Hematopoietic multipotent progenitor cell treated with erythropoietin and hydrocortisone succinate and interleukin-3 and kit ligand, for 15 days (in vitro differentiated cells): ENCODE results near the gene PEAK1.
"Not testable (repeated sequence)": the region's sequence is repeated elsewhere in the genome, so short reads cannot be mapped to it uniquely, and the experiment has no call there.

Source experiments
- DNase-seq: peaks from one replicate; pipeline ENCODE4 v3.0.0-alpha.2; 2015; ENCODE audit warnings: low spot score

Gene PEAK1

DNA sequence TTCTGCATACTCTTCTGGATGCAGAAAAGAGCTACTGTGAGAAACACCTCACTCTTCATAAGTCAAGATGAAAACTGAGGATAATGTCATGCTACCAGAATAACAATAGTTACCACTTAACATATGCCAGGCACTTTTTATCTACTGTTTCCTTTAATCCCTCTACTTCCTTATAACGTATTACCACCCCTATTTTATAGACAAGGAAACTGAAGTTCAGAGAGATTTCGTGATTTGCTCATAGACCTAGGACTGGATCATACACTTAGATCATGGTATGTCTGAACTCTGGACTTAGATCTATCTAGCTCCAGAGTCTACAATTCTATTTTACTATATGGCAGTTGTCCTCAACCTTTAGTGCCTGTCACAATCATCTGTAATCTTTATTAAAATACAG is 193.3 kb downstream of the PEAK1 start:
- no peak for DNase-seq

DNA sequence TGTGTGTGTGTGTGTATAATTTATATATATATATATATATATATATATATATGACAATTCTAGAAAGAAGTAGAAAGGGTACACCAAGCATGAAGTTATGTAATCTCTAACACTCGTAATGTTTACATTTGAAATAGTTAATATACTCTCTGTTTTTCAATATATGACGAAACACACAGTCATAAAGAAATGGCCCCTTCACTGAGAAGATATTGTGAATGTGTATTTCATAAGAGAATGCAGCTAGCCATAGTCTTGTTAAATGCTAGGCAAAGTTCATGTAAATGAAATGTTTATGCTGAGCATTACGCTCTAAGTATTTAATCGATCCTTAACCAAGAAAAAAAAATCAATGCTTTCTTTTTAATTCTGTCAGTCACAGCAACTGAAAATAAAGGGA is 194.3 kb downstream of the PEAK1 start:
- DNase-seq: no peak

DNA sequence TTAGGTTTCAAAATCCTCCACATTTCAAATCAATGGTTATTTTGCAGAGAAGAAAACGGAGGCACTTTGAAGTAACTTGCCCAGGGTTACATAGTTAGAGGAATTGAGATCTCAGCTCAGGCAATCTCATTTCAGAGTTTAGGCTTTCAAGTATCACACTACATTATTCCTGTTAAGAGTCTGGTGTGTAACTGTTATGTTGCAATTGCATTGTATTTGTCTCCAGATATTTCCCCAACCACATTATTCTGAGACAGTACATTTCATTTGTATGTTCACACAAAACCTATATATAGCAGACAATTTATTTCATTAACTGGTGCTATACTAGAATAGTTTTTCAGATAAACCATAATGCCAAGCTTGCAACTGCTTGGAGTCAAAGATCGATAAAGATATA is 194.8 kb downstream of the PEAK1 start:
- DNase-seq: no peak

DNA sequence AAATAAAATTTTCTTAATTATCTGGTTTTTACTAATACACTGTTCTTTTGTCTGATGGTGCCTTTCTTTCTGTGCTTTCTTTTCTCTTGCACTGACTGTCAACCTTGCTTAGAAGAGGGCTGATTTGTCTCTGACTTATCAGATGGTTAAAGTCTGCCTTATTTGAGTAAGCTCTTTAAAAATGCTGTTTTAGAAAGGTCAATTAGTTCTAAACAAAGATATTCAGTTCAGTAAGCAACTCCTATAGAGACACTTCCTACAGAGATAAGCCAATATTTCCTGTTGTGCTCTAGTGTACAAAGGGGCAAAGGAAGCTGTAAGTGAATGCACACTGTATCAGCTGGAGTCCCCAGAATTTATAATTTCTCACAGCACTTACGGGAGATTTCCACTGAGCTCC is 195.6 kb downstream of the PEAK1 start:
- DNase-seq: no peak

DNA sequence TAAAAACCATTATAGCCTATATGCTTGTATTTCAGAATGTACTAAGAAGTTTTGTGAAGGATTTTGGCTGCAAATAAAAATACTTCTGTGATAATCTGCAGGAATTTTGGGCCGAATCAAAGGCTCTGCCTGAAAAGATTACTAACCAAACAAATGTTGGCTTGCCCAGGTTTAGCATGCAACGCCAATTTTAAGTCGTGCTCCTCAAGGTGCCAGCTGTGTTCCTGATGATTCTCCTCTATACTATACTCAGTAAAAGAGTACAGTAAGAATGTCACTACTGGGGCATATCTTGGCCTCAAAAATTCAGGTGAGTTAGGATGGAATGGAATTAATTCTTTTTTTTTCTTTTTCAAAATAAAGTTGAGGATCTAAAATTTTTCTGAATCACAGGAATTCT is 198.2 kb downstream of the PEAK1 start:
- no peak for DNase-seq

DNA sequence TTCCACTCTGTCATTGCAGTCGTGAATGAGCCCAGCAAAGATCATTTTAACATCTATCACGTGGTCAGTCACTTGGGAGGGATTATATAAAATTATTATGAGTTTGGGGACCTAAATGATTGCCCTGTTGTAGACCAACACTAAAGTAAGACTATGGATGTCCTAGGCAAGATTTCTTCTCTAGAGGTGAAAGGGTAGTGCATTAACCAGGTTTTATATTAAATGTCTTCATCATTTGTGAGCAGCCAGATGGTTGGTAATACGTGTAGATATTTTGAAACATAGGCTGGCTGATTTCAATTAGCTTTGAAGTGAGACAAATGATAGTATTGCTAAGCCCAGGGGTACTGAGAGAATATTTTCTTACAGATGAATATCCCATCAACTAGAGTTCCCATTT is 198.7 kb downstream of the PEAK1 start:
- DNase-seq: no peak

DNA sequence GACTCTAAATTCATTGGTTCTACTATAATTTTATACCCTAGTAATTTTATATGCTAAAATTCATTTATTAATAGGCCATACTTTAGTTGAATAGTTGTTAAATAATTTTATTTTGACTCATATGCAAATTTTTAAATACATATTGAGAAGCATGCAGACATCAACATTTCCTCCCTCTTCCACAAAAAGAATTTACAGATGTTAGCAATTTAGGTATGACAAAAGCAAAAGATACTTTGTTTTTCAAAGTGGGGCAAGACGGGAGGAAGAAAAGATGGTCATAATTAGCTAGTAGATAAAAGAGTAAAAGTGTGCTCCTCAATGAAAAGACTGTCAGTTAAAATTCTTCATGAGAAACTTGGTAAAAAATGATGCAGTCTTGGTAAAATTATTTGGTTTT is 200.1 kb downstream of the PEAK1 start:
- no peak for DNase-seq

DNA sequence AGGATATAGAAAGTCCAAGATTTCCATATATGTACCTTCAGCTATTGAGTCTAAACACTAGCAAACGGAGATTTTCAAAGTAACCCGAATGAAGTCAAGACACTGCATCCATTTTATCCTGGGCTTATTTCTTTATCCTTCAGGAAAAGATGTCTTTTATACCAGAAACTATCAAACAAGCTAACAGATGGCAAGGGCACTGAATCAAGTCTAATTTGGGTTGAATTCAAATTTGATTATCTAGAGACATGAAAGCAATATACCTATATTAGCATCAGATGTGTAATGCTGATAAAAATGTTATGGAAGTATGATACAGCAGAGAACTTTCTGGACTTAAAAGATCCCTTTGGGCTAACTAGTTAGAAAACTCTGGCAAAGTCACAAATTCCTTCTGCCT is 210.7 kb downstream of the PEAK1 start:
- no peak for DNase-seq

DNA sequence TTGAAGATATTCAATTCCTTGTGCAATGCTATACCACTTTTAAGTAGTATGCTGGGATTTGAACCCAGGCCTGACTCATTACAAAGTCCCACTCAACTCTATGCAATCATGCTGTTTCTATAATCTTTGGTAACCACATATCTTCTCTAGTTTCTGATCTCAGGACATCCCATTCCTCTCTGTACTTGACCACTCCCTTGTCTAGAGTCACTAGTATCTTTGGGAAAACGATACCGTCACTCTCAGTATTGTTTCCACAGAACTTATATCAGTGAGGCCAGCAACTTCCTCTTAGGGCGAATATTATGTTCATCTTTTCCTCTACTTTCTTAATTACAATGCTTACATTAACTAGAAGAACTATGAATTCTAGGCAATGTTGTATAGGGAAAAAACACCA is 211.7 kb downstream of the PEAK1 start:
- DNase-seq: no peak

DNA sequence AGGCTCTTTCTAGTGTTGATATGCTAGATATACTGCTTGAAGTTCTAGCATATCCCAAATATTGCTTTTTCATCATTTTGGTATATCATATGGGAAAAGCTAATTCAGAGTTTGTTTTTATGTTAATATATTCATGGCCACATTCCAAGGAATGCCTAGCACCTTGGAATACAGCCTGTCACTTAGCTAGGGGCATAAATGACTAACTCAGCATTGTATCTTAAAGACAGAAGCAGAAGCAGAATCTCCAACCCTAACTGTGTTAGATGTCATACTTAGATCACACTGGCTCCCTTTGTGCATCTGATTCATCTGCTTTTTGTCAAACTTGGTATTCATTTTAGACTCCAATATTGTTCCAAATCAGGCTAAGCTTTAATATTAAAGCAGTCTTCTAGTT is 218.2 kb downstream of the PEAK1 start:
- no peak for DNase-seq

DNA sequence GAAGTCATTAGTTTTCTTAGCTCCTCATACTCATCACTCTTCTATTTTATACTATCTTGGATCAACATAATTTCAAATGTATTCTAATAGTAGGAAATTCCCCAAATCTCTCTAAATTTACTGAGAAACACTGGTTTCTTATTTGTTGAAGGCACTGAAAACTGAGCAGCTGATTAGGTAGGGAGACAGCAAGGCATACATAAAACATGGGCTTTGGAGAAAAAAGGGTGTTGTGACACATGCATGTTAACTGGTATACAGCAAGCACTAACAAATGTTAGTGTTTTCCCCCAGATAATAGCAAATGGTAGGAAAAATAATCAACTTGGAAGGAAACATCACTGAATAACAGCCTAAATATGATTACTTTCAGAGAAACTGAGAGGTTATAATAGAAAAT is 223.5 kb downstream of the PEAK1 start:
- no peak for DNase-seq

DNA sequence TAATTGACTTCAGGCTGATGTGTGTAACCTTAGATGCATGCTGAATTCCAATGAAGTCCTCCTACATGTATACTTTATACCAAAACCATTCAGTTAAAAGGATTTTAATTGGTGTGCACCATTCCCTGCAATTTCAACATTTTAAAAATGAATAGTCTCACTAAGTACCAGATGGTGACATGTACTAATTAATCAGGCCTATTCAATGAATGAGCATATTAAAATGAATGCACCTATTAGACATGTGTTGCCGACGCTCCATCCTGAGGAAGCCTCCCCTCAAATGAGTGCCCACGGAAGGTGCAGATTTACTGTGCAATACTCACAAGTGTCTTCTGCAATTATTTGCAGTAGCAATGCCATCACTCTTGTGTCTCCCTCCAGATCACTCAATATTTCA is 224.3 kb downstream of the PEAK1 start:
- DNase-seq: no peak

DNA sequence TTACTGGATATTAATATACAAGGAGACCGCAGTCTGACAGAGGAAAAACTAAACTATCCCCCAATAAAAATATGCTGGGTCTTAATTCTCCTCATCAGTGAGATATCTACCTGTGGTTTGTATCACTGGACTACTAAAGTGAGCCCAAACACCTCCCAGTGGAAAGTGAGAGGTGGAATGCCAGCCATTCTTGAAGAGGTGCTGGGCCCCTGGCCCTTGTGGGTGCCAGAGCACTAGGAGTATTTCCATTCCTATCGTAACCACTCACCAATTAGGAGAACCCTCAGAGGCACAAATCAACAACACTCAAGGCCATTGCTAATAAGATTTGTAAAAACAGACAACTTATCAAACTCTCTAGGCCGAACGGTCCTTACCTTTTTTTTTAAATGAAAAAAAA is 227.5 kb downstream of the PEAK1 start:
- no peak for DNase-seq

DNA sequence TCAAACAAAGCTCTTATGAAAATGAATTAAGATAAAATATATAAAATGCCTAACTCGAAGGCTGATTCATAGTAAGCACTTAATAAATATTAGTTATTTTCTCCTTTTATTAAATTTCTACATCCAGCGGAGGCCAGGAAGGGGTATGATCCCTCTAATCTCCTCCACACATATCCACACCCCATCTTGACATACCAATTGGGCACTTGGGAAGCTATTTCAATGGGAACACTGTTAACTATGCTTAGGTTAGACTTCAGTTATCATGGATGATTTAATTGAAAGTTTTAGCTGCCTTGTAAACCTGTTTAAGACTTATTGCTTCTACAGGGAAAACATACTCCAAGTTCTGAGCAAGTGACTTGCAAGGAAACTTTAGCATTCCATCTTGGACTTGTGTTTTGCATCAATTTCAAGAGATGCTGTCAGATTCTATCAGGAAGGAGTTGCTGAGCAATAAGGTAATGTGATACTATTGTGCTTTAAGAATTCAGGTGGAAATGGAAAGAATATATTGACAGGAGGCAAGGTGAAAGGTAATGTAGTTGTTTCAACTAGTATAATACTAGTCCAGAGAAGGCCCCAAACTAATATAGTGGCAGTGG is 228.6 kb downstream of the PEAK1 start:
- DNase-seq: no peak

DNA sequence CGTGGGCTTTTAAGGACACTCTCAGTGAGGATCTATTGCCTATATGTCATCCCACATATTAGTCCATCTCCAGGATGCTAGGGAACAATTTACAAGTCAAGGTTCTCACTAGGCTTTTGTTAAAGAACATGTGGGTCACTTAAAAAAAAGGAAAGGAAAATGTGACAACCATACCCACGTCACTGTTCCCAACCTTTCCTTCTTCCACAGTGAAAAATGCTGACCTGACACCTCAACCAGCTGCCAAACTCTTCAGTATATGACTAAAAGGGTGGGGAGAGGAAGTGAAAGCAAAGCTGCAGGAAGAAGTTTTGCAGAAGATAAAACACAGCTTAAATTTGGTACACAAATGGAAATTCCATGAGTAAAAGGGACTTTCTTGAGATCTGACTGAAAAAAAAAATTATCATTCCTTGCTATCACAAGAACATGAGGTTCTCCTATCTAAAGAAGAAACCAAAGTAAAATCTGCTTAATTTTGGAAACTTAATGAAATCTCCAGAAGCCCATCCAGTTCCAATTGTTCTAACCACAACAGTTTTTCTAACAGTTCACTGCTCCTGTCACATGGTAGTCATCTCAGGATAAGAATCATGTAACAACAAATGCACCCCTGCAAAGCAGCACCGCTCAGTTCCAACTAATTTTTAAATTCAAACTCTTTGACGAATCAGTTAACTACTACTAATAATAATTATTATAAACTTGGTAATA is 232.0 kb downstream of the PEAK1 start:
- no peak for DNase-seq

DNA sequence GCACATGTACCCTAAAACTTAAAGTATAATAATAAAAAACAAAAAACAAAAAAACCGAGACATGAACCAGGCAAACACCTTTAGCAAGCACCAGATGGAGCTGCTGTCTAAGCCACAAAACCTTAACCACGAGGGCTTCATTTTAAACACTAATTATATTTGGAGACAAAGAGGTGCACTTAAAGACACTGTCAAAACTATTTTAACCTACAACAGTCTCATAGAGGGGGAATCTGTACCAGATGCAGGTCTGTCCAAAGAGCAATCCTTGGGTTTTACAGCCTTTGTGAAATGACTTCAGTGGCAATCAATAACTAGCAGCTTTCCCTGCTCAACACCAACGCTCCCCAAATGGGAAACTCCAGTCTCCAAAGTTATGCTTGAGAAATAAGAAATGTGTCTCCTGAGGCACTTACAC is 233.3 kb downstream of the PEAK1 start:
- DNase-seq: no peak

DNA sequence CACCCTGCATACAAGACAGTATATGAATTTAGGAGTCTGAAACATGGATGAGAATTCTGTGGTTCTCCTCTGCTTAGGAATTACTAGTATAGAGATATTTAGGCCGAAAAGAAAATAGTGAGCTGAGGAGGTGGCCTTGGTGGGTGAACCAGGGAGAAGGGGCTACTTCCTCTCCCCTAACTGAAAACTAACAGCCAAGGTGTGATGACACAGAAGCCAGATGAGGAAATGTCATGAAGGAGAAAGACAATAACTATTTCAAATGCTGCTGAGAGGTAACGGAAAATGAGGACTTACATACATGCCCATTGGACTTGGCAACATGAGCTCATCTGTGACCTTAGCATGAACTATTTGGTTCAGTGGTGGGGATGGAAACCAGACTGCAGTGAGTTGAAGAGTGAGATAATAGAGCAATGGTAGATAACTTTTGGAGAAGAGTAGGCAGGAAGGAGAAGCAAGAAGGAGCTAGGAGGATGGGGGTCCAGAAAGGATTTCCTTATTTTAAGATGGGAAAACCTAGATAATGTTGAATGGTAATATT is 234.6 kb downstream of the PEAK1 start:
- no peak for DNase-seq

DNA sequence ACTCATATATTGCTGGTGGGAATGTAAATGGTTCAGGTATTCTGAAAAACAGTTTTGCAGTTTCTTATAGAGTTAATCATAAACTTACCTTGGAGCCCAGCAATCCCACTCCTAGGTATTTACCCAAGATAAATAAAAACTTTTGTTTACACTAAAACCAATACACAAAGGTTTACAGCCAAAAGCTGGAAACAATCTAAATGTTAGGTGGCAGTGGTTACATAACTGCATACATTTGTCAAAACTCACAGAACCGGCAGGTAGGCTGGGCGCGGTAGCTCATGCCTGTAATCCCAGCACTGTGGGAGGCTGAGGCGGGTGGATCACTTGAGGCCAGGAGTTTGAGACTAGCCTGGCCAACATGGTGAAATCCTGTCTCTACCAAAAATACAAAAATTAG is 235.6 kb downstream of the PEAK1 start:
- DNase-seq: not testable (repeated sequence)

DNA sequence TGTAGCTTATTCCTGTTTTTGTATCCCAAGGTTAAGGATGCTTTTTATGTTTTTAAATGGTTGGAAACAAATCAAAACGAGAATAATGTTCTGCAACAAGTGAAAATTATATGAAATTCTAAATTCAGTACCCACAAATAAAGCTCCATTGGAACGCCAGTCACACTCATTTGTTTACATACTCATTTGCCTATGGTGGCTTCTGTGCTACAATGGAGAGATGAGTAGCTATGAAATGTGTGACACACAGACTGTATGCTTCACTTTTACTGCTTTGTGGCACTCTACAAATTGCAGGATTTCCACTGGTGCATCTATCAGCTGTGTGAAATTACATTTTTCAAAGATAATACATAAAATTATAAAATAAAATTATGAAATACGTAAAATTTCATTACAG is 236.8 kb downstream of the PEAK1 start:
- no peak for DNase-seq

DNA sequence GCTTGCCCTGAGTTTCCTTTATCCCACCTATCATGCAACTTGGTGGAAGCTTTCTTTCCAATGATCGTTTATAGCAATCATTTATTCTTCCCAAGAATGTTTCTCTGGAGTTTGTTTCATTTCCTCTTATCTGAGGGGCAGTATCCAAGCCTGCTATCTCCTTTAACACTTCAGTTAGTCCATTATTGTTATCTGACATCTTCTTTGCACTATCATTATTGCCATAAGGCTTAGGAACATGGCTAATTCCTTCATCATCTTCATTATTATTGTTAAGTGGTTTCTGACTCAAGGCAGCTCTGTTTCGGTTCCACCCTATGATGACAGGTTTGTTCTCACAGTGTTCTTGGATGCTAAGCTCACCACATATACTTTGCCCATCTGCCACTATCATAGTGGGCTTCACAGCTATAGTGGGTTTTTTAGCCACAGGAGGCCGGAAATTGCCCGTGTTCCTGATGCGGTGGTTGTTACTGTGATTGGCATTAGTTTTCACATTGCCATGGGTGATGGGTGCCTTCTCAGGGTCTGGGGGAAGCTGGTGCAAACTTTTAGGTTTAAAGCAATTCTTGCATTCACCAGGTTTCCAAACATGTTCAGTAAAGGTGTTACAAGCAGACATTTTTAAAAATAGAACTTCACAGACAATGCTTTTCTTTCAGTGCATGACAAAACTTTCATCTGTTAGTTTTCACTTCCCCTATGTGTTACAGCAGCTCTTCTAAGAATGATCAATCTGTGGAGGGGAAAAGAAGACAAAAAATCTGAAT is 238.4 kb downstream of the PEAK1 start:
- no peak for DNase-seq

DNA sequence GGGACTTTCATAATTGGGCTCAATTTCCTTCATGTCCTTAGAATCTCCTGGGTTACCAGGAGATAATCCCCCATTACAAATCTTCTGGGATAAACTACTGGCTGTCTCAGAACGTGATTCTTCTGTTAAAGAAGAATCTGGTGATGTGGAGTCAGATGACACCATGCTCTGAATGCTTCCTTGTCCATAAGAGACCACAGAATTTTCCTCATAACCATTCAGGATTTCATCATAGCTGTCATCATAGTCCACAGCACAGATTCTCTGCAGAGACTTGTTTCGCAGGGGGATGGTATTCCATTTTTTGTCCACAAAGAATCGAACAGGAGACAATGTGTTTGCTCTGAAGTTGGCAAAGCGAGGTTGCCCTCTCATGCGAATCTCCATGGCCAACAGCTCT is 239.1 kb downstream of the PEAK1 start:
- no peak for DNase-seq

DNA sequence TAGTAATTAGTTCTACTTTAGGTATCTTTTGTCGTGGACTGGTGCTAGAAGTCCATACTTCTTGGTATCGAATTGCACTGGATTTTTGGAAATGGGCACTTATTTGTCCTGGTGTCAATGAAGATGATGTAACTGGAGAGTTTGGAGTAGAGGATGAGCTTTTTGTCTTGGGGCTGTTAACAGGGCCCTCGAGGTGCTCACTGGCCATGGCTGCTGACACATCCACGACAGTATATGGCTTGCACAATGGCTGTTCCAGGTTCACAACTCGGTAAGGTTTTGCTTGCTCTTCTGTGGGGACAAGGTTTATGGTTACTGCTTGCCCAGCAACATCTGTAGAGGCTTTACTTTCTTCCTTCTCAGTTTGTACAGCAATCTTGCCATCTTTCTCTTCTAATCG is 239.6 kb downstream of the PEAK1 start:
- DNase-seq: no peak

DNA sequence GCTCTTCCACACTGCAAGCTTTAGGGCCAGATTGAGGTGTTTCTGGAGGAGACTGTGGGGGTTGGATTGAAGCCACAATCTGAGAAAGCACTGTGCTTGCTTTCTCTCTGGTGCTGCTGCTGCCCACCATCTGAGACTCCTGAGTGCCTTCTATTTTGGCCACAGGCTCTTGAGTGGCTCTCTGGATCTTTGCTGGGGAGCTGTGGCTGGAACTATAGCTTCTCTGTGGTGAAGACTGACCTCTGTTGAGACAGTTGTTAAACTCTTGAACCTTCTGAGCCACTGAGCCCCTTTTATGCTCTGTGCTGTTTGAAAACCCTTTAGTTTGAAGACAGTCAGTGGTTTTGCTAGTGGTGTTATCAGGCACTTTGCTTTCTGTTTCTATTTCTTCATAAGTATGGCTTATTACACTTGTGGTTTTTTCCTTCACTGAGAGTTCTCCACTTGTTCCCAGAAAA is 240.3 kb downstream of the PEAK1 start:
- no peak for DNase-seq
